ENCODE results near the gene TMEM229A.
"Not testable (repeated sequence)": the region's sequence is repeated elsewhere in the genome, so short reads cannot be mapped to it uniquely, and the experiment has no call there.

Gene TMEM229A

DNA sequence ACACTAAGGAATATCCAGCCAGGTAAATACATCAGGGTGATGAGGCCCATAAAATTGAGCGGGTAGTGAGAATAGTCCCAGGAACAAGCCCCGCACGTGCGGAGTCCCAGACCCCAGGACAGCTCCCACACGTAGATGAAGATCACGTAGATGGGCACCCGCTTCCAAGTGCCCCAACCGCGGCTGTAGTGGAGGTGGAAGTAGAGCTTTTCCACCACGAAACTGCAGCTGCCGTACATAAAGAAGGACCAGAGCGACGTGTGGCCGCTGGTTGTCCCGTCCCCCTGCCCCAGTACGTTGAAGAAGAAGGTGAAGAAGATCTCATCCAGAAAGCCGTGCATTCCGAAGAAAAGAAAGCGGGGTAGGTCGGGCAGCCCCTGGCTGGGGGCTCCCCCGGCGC, 948 bp downstream of the TMEM229A start:
- DNase-seq (ENCODE audit: low read depth): no peak

GRCh38 chr7:124031406-124031805, 1.5 kb downstream of the TMEM229A start:
- DNase-seq (ENCODE audit: low read depth): no peak

DNA sequence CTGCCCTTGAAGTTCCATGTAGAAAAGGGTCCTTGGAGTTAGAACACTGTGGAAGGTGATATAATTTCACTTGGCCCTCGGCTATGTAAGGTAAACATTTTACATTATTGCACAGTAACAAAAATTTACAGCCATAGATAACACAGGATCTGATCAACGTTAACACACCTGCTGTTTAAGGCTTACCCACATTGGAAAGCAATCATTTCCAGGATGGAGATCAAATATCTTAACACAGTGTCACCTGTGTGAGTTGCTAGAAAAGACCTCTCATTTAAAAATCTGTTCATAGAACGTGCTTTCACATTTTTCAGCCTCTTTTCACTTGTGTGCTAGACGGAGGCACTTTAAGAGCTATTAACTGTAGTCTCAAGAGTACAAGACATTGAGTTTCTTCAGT, 1.9 kb downstream of the TMEM229A start:
- DNase-seq (ENCODE audit: low read depth): no peak

- DNase-seq (ENCODE audit: low read depth): no peak
Measured at GRCh38 chr7:124029396-124030188, 3.3 kb downstream of the TMEM229A start.

DNA sequence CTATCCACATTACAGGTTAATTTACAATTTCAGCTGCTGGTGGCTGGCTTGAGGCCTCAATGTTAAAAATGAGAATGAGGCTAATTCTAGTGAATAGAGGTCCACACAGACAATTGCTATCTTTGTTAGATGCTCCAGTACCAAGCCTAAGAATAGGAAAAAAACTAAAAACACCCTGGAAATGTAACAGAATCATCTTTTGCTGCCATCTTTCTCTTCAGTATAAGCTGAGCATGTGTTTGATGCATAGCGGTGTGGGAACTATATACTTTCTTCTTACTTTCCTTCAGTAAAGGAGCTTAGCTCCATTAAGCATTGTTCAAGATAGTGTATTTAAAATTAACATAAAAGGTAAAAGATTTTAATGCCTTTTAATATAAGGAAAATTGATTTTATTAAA, 5.6 kb downstream of the TMEM229A start:
- DNase-seq (ENCODE audit: low read depth): no peak

GRCh38 chr7:124024329-124024728, 8.5 kb downstream of the TMEM229A start:
- not testable (repeated sequence) for DNase-seq (ENCODE audit: low read depth)

DNA sequence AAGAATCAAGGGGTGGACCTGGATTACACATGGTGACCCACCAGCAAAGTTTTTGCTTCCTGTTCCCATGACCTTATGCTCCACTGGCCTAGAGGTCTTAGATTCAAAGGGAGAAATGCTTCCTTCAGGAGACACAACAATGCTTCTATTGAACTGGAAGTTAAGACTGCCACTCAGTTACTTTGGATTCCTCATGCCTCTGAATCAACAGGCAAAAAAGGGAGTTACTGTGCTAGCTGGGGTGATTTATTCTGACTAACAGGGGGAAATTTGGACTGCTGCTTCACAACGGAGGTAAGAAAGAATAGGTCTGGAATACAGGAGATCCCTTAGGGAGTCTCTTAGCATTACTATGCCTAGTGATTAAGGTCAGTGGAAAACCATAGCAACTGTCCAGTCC, 10.3 kb downstream of the TMEM229A start:
- DNase-seq (ENCODE audit: low read depth): no peak

DNA sequence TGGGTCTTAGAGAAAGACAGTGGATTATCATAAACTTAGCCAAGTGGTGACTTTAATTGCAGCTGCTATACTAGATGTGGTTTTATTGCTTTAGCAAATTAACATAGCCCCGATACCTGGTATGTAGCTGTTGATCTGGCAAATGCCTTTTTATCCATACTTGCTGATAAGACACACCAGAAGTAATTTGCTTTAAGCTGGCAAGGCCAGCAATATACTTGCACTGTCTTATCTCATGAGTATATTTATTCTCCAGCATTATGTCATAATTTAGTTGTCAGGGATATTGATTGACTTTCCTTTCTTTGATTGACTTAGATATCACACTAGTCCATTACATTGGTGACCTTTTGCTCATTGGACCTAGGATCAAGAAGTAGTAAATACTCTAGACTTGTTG, 12.8 kb downstream of the TMEM229A start:
- DNase-seq (ENCODE audit: low read depth): no peak

- DNase-seq (ENCODE audit: low read depth): no peak
Measured at GRCh38 chr7:124013306-124013705, 19.6 kb downstream of the TMEM229A start.

DNA sequence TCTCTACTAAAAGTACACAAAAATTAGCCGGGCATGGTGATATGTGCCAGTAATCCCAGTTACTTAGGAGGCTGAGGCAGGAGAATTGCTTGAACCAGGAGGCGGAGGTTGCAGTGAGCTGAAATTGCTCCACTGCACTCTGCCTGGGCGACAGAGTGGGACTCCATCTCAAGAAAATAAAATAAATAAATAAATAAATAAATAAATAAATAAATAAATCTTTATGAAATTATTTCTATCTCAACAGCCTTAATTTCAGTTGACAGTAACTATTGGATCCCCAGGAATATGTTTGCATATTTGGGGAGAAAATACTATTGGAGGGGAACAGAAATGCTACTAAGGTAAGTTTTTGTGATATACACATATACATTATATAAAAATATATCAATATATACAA, 20.0 kb downstream of the TMEM229A start:
- DNase-seq (ENCODE audit: low read depth): no peak

- no peak for DNase-seq (ENCODE audit: low read depth)
Measured at GRCh38 chr7:124009321-124009720, 23.5 kb downstream of the TMEM229A start.

GRCh38 chr7:124008296-124008695, 24.6 kb downstream of the TMEM229A start:
- not testable (repeated sequence) for DNase-seq (ENCODE audit: low read depth)

GRCh38 chr7:123999703-124000102, 33.2 kb downstream of the TMEM229A start:
- DNase-seq (ENCODE audit: low read depth): no peak

GRCh38 chr7:123998921-123999320, 33.9 kb downstream of the TMEM229A start:
- no peak for DNase-seq (ENCODE audit: low read depth)

- DNase-seq (ENCODE audit: low read depth): no peak
Measured at GRCh38 chr7:123996327-123996625, 36.6 kb downstream of the TMEM229A start.

DNA sequence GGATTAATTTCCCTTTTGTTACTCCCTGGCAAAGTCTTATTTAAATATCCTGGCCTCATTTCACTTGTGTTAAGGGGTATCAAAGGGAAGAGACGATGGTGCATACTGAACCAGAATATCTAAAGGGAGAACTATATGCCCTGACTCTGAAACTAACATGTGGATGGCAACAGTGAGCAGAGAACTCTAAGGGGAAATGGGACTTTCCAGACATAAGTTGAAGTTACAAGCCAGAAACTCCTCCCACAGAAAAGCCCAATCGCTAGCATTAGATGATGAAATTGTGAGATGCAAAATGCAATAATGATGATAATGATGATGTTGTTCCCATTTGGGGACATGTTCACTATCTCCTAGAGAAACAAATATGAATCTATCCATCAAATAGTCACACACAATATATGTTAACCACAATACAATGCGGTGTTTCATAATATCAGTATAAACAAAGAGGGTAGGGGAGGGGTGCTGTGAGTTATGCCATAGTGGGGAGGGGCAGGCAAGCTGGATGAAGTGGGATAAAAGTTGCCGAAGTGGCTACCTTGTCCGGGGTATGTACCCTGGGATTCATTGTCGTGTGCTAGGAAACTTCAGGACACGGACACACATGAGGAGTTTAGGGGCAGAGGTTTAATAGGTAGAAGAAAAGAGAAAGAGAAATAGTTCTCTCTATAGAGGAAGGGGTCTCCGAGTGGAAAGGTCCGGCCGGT, 37.1 kb downstream of the TMEM229A start:
- no peak for DNase-seq (ENCODE audit: low read depth)

DNA sequence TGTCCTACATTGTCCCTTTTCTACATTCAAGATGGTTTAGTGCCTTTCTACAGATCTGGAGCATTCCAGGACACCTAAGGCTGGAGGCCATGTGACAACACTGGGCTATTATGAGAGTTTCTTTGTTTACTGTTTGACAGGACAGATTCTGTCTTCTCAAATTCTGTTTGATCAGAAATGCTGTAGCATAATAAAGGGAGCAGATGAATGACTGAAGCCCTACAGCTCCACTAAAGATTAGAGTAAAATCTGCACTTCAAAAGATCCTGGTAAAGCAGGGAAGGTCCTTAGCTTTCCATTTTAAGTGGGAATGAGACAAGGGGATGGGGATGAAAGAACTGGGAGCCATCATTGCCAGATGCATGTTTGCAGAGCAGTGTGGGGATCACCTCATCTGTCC, 38.4 kb downstream of the TMEM229A start:
- DNase-seq (ENCODE audit: low read depth): no peak

GRCh38 chr7:123993996-123994395, 38.9 kb downstream of the TMEM229A start:
- DNase-seq (ENCODE audit: low read depth): no peak

- no peak for DNase-seq (ENCODE audit: low read depth)
Measured at GRCh38 chr7:123992913-123993518, 39.9 kb downstream of the TMEM229A start.

GRCh38 chr7:123987445-123987844, 45.4 kb downstream of the TMEM229A start:
- DNase-seq (ENCODE audit: low read depth): no peak

Measured in stimulated activated CD8-positive, alpha-beta memory T cell treated with anti-CD3 and anti-CD28 coated beads, Interleukin-7, amount 100 ng/mL, for 24 hours (primary cell).